GM21367 (cell line): ENCODE results near the gene TXNRD1.
"Not testable (repeated sequence)": the region's sequence is repeated elsewhere in the genome, so short reads cannot be mapped to it uniquely, and the experiment has no call there.

ENCODE experiments used
- ATAC-seq: cut with Tn5 transposase; IDR thresholded peaks from one replicate; pipeline ENCODE4 v1.9.1; 2021; ENCODE audit not compliant: unreplicated experiment

TXNRD1 gene

GRCh38 chr12:104234926-104235499 is 19.4 kb downstream of the TXNRD1 start:
- ATAC-seq = no peak

GRCh38 chr12:104237930-104238329 is 22.4 kb downstream of the TXNRD1 start:
- ATAC-seq = no peak

GRCh38 chr12:104242546-104243206 is 27.1 kb downstream of the TXNRD1 start:
- ATAC-seq = no peak

GRCh38 chr12:104243551-104243950 is 28.0 kb downstream of the TXNRD1 start:
- no peak for ATAC-seq

GRCh38 chr12:104243971-104244370 is 28.4 kb downstream of the TXNRD1 start:
- ATAC-seq = no peak

GRCh38 chr12:104247698-104248097 is 32.1 kb downstream of the TXNRD1 start:
- ATAC-seq = no peak

- ATAC-seq = no peak
Observed at GRCh38 chr12:104248444-104248843, 32.9 kb downstream of the TXNRD1 start.

GRCh38 chr12:104249017-104249416 is 33.4 kb downstream of the TXNRD1 start:
- no peak for ATAC-seq

- no peak for ATAC-seq
Observed at GRCh38 chr12:104249898-104250297, 34.3 kb downstream of the TXNRD1 start.

- no peak for ATAC-seq
Observed at GRCh38 chr12:104250366-104251125, 35.0 kb downstream of the TXNRD1 start.

GRCh38 chr12:104257913-104258472 is 42.4 kb downstream of the TXNRD1 start:
- no peak for ATAC-seq

- no peak for ATAC-seq
Observed at GRCh38 chr12:104258476-104259067, 43.0 kb downstream of the TXNRD1 start.

GRCh38 chr12:104263026-104263425 is 47.4 kb downstream of the TXNRD1 start:
- no peak for ATAC-seq

- no peak for ATAC-seq
Observed at GRCh38 chr12:104263580-104264358, 48.2 kb downstream of the TXNRD1 start.

- ATAC-seq = not testable (repeated sequence)
Observed at GRCh38 chr12:104265436-104265835, 49.9 kb downstream of the TXNRD1 start.

- ATAC-seq = no peak
Observed at GRCh38 chr12:104272938-104273337, 57.4 kb downstream of the TXNRD1 start.

- no peak for ATAC-seq
Observed at GRCh38 chr12:104273503-104273902, 57.9 kb downstream of the TXNRD1 start.

- no peak for ATAC-seq
Observed at GRCh38 chr12:104274811-104275210, 59.2 kb downstream of the TXNRD1 start.

- ATAC-seq = no peak
Observed at GRCh38 chr12:104275689-104276088, 60.1 kb downstream of the TXNRD1 start.

GRCh38 chr12:104276273-104277131 is 60.9 kb downstream of the TXNRD1 start:
- ATAC-seq = peak; percentile 83
